Mononuclear cell (primary cell): Measurements from ENCODE around the gene TRIM40. TPM values are rescaled to one million over a fixed set of nuclear protein-coding genes. Genes with fewer than 3 reads are reported as not detected.

Experiments
- H3K27me3 ChIP-seq: 2 replicates; pipeline ENCODE4 v1.6.0; 2011; ENCODE audit warnings: low read length, control low read depth; ENCODE audit not compliant: insufficient read depth
- H3K4me1 ChIP-seq: 2 replicates; pipeline ENCODE4 v1.5.1; 2011; ENCODE audit warnings: mild to moderate bottlenecking, low read length, control low read depth; ENCODE audit not compliant: insufficient read depth
- H3K4me3 ChIP-seq: 2 replicates; pipeline ENCODE4 v1.5.1; 2011; ENCODE audit warnings: mild to moderate bottlenecking, low read length, moderate library complexity
- H3K9me3 ChIP-seq: 2 replicates; pipeline ENCODE4 v1.5.1; 2011; ENCODE audit warnings: low read depth, mild to moderate bottlenecking, control low read depth, low read length
- total RNA-seq: library from RNA; depleted of rRNA; stranded (reverse); fragments of >200 nt; gene quantifications from one replicate; pipeline ENCODE4 v1.2.3, GENCODE V29; 2012

The TRIM40 gene
- total RNA-seq, 1 donor, result 1.4 TPM

DNA sequence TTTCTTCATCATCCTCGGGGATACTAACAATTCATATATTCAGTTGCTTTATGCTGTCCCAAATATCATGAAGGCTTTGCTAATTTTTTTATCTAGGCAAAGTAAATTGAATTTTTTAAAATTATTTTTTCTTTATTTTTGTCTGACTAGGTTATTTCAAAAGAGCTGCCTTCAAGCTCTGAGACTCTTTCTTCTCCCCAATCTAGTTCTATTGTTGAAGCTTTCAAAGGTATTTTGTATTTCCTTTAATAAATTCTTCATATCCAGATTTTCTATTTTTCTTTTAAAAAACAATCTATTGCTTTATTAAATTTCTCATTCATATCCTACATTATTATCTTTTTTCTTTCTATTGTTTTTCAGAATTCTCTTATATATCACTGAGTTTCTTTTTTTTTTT is 44.2 kb downstream of the TRIM40 start:
- H3K4me3 ChIP-seq, result no peak overlapping the region
- no peaks in the 10 kb centered on the region for H3K4me1 ChIP-seq
- H3K9me3 ChIP-seq, result peaks cover 9% of the 10 kb centered on the region
- peaks cover 46% of the 10 kb centered on the region for H3K27me3 ChIP-seq

GRCh38 chr6:30184417-30185031 is 48.6 kb downstream of the TRIM40 start:
- Histone ChIP-seq H3K27me3 (peaks cover 5% of the 10 kb centered on the region), H3K9me3 (peaks cover 7% of the 10 kb centered on the region), H3K4me3 (no peak overlapping the region), H3K4me1 (no peaks in the 10 kb centered on the region)

GRCh38 chr6:30185846-30186484 is 50.0 kb downstream of the TRIM40 start:
- Histone ChIP-seq H3K4me1 (no peaks in the 10 kb centered on the region), H3K27me3 (no peaks in the 10 kb centered on the region), H3K9me3 (no peaks in the 10 kb centered on the region), H3K4me3 (no peak overlapping the region)

DNA sequence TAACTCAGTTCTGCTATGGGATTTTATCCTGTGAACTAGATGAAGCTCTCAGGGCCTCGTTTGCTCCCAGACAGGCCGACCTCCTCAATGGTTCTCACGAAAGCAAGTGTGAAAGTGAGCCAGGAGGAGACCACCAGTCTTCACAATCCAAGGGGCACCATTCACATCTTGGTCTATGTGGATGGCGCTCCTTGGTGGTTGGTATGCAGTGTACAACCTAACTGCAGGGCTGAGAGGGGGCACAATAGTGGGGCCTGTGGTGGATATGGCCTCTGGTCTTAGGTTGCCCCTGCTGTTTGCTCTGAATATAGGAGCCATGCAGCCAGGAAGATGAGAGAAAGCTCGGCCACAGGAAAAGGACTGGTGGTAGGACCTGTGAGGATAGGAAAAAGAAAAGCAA is 52.6 kb downstream of the TRIM40 start:
- no peak overlapping the region for H3K4me3 ChIP-seq
- H3K27me3 ChIP-seq, result no peaks in the 10 kb centered on the region
- H3K9me3 ChIP-seq, result no peaks in the 10 kb centered on the region
- H3K4me1 ChIP-seq, result no peaks in the 10 kb centered on the region

DNA sequence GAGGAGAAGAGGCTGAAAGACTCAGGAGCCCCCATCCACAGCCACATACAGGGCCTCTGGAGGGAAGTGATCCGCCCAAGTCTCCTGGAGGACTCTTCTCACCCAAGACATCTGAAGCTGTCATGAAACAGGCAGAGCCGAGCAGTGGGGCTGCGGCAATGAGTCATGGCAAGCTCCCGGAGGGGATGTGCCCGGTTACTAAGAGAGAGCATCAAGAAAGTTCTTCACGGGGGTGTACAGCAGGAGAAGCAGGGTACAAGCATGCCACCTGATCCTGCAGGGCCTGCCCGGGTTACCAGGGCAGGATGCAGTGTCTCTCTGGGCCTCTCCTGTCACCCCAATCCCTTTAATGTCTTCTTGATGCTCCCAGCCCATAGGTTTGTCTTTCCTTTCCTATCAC is 56.1 kb downstream of the TRIM40 start:
- H3K27me3 ChIP-seq, result no peaks in the 10 kb centered on the region

DNA sequence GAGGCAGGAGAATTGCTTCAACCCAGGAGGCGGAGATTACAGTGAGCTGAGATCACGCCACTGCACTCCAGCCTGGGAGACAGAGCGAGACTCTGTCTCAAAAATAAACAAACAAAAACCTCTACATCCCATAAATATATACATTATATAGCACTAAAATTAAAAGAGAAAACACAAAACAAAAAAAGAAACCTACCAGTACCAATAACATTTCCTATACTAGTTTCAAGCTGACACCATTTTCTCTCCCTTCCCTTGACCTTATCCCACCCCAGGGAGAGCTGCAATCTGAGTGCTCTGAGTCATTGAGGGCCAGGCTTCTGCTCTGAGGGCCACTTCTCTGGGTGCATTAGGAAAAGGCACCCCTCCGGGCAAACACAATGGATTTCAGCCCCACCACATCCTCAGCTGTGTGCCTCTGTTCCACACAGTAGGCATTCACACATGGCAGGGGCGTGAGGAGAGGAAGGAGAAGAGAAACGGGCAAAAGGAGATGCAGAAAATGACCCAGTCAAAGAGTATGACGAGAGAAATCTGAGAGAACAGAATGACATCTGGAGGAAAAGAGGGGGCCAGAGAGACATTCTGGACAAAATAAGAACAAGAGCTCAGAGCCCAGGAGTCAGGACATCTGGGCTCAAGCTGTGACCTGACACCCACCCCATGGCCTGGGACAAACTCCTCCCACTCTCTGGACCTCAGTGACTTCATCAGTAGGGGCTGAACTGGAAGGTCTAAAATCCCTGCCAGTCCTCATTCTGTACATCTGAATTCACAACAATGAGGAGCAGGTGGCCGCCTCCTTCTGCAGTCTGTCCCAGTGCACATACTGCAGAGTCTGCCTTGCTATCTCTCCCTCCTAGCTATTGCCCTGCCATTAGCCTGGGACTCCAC is 59.1 kb downstream of the TRIM40 start:
- peaks cover 1% of the 10 kb centered on the region for H3K4me1 ChIP-seq
- H3K4me3 ChIP-seq, result no peak overlapping the region
- H3K9me3 ChIP-seq, result no peaks in the 10 kb centered on the region
- H3K27me3 ChIP-seq, result no peaks in the 10 kb centered on the region

More for the DNA sequence above, 56.1 kb downstream of the TRIM40 start:
- Histone ChIP-seq H3K9me3 (no peaks in the 10 kb centered on the region), H3K4me3 (no peak overlapping the region), H3K4me1 (no peaks in the 10 kb centered on the region)

DNA sequence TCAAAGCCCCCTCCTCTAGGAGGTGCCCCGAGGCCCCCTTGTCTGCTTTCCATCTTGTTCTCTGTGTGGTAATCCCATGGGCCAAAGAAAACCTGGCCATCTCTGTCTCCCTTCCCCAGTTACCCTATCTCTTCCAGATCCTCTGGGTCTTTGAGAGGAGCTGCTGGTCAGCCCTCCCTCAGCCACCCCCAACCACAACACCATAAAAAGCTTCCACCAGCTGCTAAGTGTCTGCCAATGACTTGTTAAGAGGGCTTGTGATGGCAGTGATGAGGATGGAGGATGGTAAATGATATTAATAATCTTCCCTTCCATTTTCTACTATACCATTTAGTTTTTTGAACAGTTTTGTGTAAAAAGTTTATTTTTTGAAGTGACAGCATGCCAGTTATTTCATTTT is 60.0 kb downstream of the TRIM40 start:
- Histone ChIP-seq H3K9me3 (no peaks in the 10 kb centered on the region), H3K27me3 (no peaks in the 10 kb centered on the region), H3K4me3 (no peak overlapping the region), H3K4me1 (peaks cover 11% of the 10 kb centered on the region)

DNA sequence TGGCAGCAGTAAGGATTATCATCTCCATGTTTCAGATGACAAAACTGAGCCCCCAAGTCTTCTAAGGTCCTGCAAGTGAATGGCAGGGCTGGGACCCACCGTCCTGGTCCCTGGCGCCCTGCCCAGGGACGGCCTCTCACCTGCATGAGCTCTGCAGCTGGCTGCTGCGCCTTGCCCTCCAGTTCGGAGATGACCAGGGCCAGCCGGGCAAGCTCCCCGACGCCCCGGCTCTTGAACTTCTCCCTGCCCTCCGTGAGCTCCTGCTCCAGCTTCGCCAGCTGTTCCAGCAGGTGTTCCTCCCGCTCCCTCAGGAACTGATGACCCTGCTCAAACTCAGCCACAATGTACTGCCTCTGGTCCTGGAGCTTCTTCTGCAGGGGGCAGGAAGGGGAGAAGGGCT is 60.4 kb downstream of the TRIM40 start:
- Histone ChIP-seq H3K4me3 (no peak overlapping the region), H3K27me3 (no peaks in the 10 kb centered on the region), H3K9me3 (no peaks in the 10 kb centered on the region), H3K4me1 (peaks cover 15% of the 10 kb centered on the region)

Other genes with a start within 250 kb of the TRIM40 start
- 1,869 TPM for gene HLA-A, start 193.6 kb upstream of the TRIM40 start, total RNA-seq
- 11.4 TPM for gene POLR1H, start 74.9 kb upstream of the TRIM40 start, total RNA-seq
- gene PPP1R11, start 68.9 kb upstream of the TRIM40 start, total RNA-seq, result 29.0 TPM
- not detected for gene RNF39, start 60.4 kb upstream of the TRIM40 start, total RNA-seq
- 0.10 TPM for gene TRIM31, start 23.1 kb upstream of the TRIM40 start, total RNA-seq
- 0.21 TPM for gene TRIM10, start 25.1 kb downstream of the TRIM40 start, total RNA-seq
- not detected for gene TRIM15, start 27.4 kb downstream of the TRIM40 start, total RNA-seq
- gene TRIM26, start 77.3 kb downstream of the TRIM40 start, total RNA-seq, result 28.8 TPM
- gene TRIM39, start 190.8 kb downstream of the TRIM40 start, total RNA-seq, result 21.5 TPM
- gene RPP21, start 209.0 kb downstream of the TRIM40 start, total RNA-seq, result 16.0 TPM